Keratinocyte (primary cell): ENCODE measurements around the gene PSD4. TPM values are rescaled to one million over a fixed set of nuclear protein-coding genes. Genes with fewer than 3 reads are reported as not detected.

Experiments
- DNase-seq: peaks from one replicate; pipeline ENCODE4 v3.0.0-alpha.2; 2011; ENCODE audit warnings: low read depth, missing footprints, low spot score
- FAIRE-seq: peaks from 2 replicates; lab custom pipeline; 2011; peaks lifted over from hg19 to GRCh38; lab: Jason Lieb, UNC
- H2AFZ ChIP-seq: 2 replicates; pipeline ENCODE4 v1.6.0; 2012; ENCODE audit warnings: low read length, control low read depth, inconsistent platforms; ENCODE audit not compliant: control insufficient read depth
- H3K27ac ChIP-seq: 2 replicates; pipeline ENCODE4 v1.5.1; 2011; ENCODE audit warnings: low read length; ENCODE audit not compliant: control insufficient read depth, insufficient read depth
- H3K27me3 ChIP-seq: 3 replicates; pipeline ENCODE4 v1.6.0; 2011; ENCODE audit warnings: low read length; ENCODE audit not compliant: control insufficient read depth, insufficient read depth; ENCODE audit errors: extremely low read depth
- H3K36me3 ChIP-seq, 2 experiments: 2 replicates in 1 of 2; 3 replicates in 1 of 2; pipeline ENCODE4 v1.5.1; 2011; ENCODE audit warnings: low read length in 2 of 2, mild to moderate bottlenecking in 1 of 2; ENCODE audit not compliant: control insufficient read depth in 2 of 2, insufficient read depth in 2 of 2; ENCODE audit errors: extremely low read depth in 1 of 2
- H3K4me1 ChIP-seq: 3 replicates; pipeline ENCODE4 v1.5.1; 2011; ENCODE audit warnings: low read length; ENCODE audit not compliant: control insufficient read depth, insufficient read depth; ENCODE audit errors: extremely low read depth
- H3K4me2 ChIP-seq: 3 replicates; pipeline ENCODE4 v1.6.0; 2011; ENCODE audit warnings: low read depth, low read length; ENCODE audit not compliant: control insufficient read depth, insufficient read depth; ENCODE audit errors: extremely low read depth
- H3K4me3 ChIP-seq, 3 experiments: fragments of 200-600 bp in 1 of 3; sonication (generic) in 1 of 3; 2 replicates in 2 of 3; 3 replicates in 1 of 3; pipeline ENCODE4 v1.5.1; 2011 to 2016; ENCODE audit warnings: low read length in 3 of 3, mild to moderate bottlenecking in 3 of 3, control low read depth in 2 of 3, inconsistent platforms in 1 of 3, low read depth in 1 of 3, mixed read lengths in 1 of 3, mixed run types in 1 of 3, moderate library complexity in 1 of 3; ENCODE audit not compliant: control insufficient read depth in 2 of 3, insufficient read depth in 2 of 3; ENCODE audit errors: extremely low read depth in 1 of 3
- H3K79me2 ChIP-seq: 2 replicates; pipeline ENCODE4 v1.6.0; 2012; ENCODE audit warnings: low read length; ENCODE audit not compliant: control insufficient read depth, insufficient read depth
- H3K9ac ChIP-seq: 3 replicates; pipeline ENCODE4 v1.6.0; 2011; ENCODE audit warnings: low read length; ENCODE audit not compliant: control insufficient read depth, insufficient read depth; ENCODE audit errors: extremely low read depth
- H3K9me1 ChIP-seq: 3 replicates; pipeline ENCODE4 v1.6.0; 2011; ENCODE audit warnings: low read length; ENCODE audit not compliant: control insufficient read depth, insufficient read depth; ENCODE audit errors: extremely low read depth
- H3K9me3 ChIP-seq: 2 replicates; pipeline ENCODE4 v1.5.1; 2012; ENCODE audit warnings: low read depth, low read length; ENCODE audit not compliant: control insufficient read depth
- H4K20me1 ChIP-seq: 3 replicates; pipeline ENCODE4 v1.6.0; 2011; ENCODE audit warnings: low read length; ENCODE audit not compliant: control insufficient read depth, insufficient read depth; ENCODE audit errors: extremely low read depth
- CTCF ChIP-seq, 3 experiments: IDR thresholded peaks in 1 of 3; conservative IDR thresholded peaks in 1 of 3; optimal IDR thresholded peaks in 1 of 3; 2 replicates in 2 of 3; 3 replicates in 1 of 3; pipeline versions ENCODE3 to v1.5.1; 2011; ENCODE audit warnings: low read length in 3 of 3, mild to moderate bottlenecking in 3 of 3, moderate library complexity in 2 of 3, control low read depth in 1 of 3, inconsistent platforms in 1 of 3; ENCODE audit not compliant: insufficient read depth in 2 of 3; ENCODE audit errors: extremely low read depth in 1 of 3
- EZH2 ChIP-seq: IDR thresholded peaks from one replicate; pipeline ENCODE4 v1.6.1; 2012; ENCODE audit warnings: inconsistent platforms, mild to moderate bottlenecking, low read length, moderate library complexity
- dilution Hi-C: fragments of 300-500 bp; cut with MboI; formaldehyde crosslinking; loops from one replicate; pipeline ENCODE4 v1.7.0; 2020; ENCODE audit warnings: low sequenced_read_pairs; ENCODE audit not compliant: extremely low pct_ligation_motif_present
- polyA plus RNA-seq, 5 experiments: library from polyadenylated mRNA; depleted of rRNA in 3 of 5; stranded (reverse) in 3 of 5; stranded (forward) in 1 of 5; unstranded in 1 of 5; fragments of >200 nt; gene quantifications; 1 replicate in 1 of 5; 2 replicates in 3 of 5; 3 replicates in 1 of 5; pipeline versions ENCODE4 v1.2.1 to v1.2.3, GENCODE V29; 2011 to 2012; ENCODE audit warnings: missing spikeins in 2 of 5, low read depth in 1 of 5, low replicate concordance in 1 of 5

The PSD4 gene
- polyA plus RNA-seq, 1 donor (not counting 4 experiments of a cell fraction or from before 2014, with no cell fraction given): 11.1 TPM

DNA sequence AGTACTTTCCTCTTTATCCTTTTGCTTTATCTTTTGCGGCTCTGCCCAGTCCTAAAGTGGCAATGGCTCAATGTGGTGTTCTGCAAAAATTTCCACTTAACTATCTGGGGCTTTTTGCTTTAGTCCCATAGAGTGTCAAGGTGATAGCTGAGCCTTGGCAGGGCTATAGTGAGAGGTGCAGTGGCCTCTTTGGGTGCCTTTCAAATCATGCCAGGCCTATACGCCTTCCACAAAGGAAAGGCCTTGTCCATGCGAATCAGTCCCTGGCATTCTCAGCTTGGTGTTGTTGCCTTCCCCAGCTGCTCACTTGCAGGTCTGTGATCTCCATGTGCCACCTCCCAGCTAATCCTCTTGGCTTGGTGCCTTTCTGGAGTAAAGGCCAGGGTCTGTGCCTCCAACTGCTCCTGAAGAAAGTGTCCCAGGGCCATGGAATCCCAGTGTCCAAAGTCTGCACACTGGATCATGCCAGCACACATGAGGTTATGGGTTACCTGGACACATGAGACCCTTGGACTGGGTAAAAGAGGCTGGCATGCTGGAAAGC lies 78.3 kb downstream of the PSD4 start:
- H3K9me3 ChIP-seq: no peaks in the 10 kb centered on the region
- dilution Hi-C loops: no loop called here
- no peak overlapping the region for H3K4me3 ChIP-seq
- peaks cover 27% of the 10 kb centered on the region for H3K4me1 ChIP-seq
- no peaks in the 10 kb centered on the region for H4K20me1 ChIP-seq
- H3K9me1 ChIP-seq: no peaks in the 10 kb centered on the region
- H3K9ac ChIP-seq: no peak overlapping the region
- no peak overlapping the region for H2AFZ ChIP-seq
- H3K27ac ChIP-seq: no peak overlapping the region
- no peaks in the 10 kb centered on the region for H3K36me3 ChIP-seq
- FAIRE-seq (no peak), DNase-seq (no peak)
- H3K79me2 ChIP-seq: no peaks in the 10 kb centered on the region
- no peak for TF ChIP-seq EZH2
- H3K27me3 ChIP-seq: no peaks in the 10 kb centered on the region
- no peak overlapping the region for H3K4me2 ChIP-seq

DNA sequence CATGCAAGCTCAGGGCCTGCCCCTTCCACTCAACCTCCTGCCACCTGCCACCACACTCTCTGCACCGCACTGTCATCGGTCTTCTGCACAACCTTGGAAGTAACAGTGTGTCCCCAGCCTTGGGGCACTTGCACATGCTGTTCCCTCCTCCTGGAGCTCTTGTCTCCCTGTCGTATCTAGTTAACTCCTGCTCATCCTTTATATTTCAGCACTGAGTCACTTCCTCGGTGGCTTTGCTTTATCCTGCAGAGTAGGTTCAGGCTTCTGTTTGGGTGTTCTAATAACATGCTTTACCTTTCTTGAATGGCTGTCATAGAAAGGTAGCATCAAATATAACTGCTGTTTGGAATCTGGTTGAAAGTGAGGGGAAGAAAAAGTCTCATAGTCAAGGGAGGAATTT lies 79.7 kb downstream of the PSD4 start:
- dilution Hi-C loops: no loop called here
- no peak overlapping the region for H3K27ac ChIP-seq
- H3K9me3 ChIP-seq: no peaks in the 10 kb centered on the region
- H3K79me2 ChIP-seq: no peaks in the 10 kb centered on the region
- TF ChIP-seq EZH2: no peak
- no peak for TF ChIP-seq CTCF (optimal IDR thresholded peaks at IDR 0.05 in 1 of 3, IDR thresholded peaks at IDR 0.05 in 1 of 3, conservative IDR thresholded peaks at IDR 0.05 in 1 of 3; ENCODE audit: extremely low read depth in 1 of 3, insufficient read depth in 2 of 3, low read length in 3 of 3)
- peak overlapping the region; percentile 35 for H3K4me2 ChIP-seq
- DNase-seq (no peak), FAIRE-seq (peak; percentile 90)
- H3K36me3 ChIP-seq: no peaks in the 10 kb centered on the region
- no peaks in the 10 kb centered on the region for H3K9me1 ChIP-seq
- no peaks in the 10 kb centered on the region for H3K27me3 ChIP-seq
- peaks cover 27% of the 10 kb centered on the region for H3K4me1 ChIP-seq
- no peaks in the 10 kb centered on the region for H4K20me1 ChIP-seq
- H3K9ac ChIP-seq: no peak overlapping the region
- H3K4me3 ChIP-seq: no peak overlapping the region
- H2AFZ ChIP-seq: no peak overlapping the region
